DMS 273 treated with DMSO at 0.1 percent for 48 hours (cell line): ENCODE measurements around the gene EFS.
"Not testable (repeated sequence)": the region's sequence is repeated elsewhere in the genome, so short reads cannot be mapped to it uniquely, and the experiment has no call there.

Experiments
- DNase-seq: peaks from one replicate; lab custom pipeline; 2025; lab: John Stamatoyannopoulos, UW

The EFS gene, protein sequence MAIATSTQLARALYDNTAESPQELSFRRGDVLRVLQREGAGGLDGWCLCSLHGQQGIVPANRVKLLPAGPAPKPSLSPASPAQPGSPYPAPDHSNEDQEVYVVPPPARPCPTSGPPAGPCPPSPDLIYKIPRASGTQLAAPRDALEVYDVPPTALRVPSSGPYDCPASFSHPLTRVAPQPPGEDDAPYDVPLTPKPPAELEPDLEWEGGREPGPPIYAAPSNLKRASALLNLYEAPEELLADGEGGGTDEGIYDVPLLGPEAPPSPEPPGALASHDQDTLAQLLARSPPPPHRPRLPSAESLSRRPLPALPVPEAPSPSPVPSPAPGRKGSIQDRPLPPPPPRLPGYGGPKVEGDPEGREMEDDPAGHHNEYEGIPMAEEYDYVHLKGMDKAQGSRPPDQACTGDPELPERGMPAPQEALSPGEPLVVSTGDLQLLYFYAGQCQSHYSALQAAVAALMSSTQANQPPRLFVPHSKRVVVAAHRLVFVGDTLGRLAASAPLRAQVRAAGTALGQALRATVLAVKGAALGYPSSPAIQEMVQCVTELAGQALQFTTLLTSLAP

DNA sequence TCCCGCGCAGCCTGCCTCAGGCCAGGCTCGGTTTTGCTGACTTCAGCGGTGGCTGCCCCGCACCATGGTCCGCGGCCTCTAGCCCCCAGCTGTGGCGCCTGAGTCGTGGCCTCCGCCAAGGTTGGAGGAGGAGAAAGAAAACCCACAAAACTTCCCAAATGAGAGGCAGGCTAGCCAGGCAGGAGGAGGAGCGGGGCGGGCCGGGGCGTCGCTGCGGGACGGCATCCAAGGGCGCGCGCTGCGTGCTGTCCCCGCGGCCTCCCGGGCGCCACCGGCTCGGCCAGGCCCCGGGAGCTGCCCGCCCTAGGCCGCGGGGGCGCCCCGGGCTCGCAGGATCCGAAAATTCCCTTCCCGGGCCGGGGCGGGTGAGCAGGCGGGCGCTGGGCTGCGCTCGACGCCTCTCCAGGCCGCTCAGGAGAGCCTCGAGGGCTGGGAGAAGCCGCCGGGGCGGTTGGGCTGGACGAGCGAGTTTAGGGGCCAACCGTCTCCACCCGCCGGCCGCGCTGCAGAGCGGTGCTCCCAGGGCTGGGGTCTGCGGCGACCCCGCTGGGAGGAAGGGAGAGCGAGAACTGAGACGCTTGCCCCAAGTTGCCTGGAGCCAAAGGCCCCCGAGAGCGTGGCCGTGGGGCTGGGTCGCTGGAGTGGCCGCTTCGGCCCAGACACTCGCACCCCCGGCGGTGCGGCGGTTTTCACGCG is at the start of gene EFS:
TSS of gene EFS (minus strand) at position 137 of the 696 bp plus-strand sequence. CDS start 147 bp downstream, outside the sequence.
- no peak for DNase-seq

GRCh38 chr14:23414254-23414653 is 49.3 kb upstream of the EFS start:
- no peak for DNase-seq

GRCh38 chr14:23413681-23414080 is 48.7 kb upstream of the EFS start:
- no peak for DNase-seq

DNA sequence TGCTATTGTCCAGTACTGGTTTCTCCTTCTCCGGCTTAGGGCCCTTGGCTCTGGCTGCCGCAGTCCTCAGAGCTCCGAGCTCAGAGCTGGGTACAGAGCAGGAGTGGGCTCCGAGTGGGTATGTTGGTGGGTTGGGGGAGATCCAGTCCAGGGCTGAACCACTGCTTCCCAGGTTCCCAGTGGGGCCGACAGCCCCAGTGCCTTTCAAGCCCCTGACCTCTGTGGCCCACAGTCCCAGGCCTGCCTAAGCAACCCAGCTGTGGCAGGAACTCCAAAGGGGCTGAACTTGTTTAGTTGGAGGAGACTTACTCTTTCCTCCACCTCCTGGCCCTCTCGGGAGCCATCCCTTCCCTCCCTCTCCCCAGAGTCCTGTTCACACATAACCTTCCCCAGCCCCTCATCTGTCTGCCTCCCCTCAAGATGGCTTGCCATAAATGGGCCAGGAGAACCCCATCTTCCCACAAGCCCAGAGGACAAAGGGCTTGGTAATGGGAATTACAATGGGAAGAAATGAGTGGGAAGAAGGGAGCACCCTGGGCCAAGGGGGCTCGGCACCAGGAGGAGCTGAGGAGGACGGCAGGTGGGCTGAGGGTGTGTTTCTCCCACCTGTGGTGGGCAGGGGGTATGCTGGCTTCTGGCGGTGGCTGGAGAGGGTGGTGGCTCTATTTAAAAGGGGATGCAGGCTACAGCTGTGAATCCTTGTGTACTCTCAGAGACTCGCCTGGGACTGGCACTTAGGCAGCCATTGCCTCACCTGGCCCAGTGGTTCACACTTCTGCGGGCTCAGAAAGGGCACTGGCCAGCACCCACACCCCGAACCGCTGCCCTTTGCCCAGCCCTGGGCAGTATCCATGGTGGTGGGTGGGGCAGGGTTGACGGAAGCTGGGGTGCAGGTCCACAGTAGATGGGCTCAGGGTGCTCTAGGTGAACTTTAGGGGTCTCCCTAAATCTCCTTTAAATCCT is 46.9 kb upstream of the EFS start:
- DNase-seq: no peak

GRCh38 chr14:23409966-23410635 is 45.1 kb upstream of the EFS start:
- DNase-seq: no peak

DNA sequence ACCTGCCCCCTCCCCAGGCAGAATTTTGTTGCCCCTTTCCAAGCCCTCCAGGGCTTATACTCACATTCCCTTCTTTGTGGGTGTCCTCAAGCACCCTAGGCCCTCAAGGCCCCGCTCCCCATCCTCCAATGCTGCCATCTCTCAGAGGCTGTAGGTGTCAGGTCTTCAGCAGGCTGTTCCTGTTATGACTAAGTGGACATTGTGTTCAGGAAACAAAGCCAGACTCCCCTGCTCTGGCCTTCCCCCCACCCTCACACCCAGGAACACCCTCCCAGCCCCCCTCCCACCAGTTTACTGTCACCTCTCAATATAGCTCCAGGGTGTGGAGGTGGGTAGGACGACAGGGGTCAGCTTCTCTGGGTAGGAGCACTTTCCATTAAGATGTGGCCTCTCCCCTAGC is 44.5 kb upstream of the EFS start:
- no peak for DNase-seq

GRCh38 chr14:23408307-23408630 is 43.3 kb upstream of the EFS start:
- DNase-seq: no peak

- no peak for DNase-seq
Measured at GRCh38 chr14:23407516-23408306, 42.7 kb upstream of the EFS start, which contains the start of gene MYH6. Gene MYH6, minus strand, starts transcription at chr14:23408273. Its CDS starts 1,050 bp downstream, at chr14:23407223.

GRCh38 chr14:23406725-23407355 is 41.9 kb upstream of the EFS start:
- no peak for DNase-seq

DNA sequence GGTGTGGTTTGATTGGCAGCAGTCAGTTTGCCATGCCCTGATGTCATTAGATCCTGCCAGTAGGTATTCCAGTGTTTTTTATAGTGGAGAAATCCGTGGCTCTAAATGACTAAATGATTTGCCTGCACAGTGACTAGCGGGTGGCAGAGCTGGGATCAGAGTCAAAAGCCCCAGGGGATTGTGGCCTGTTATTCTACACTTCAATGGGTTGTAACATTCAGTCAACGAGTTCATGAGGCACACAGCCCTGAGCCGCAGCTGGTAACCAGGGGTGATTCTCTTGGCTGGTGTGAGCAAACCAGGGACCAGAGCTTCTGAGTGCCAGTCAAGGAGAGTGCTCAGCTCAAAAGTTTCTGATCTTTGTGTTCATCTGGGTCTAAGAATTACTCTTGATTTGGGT is 41.3 kb upstream of the EFS start:
- DNase-seq: no peak

- no peak for DNase-seq
Measured at GRCh38 chr14:23405516-23406025, 40.6 kb upstream of the EFS start.

DNA sequence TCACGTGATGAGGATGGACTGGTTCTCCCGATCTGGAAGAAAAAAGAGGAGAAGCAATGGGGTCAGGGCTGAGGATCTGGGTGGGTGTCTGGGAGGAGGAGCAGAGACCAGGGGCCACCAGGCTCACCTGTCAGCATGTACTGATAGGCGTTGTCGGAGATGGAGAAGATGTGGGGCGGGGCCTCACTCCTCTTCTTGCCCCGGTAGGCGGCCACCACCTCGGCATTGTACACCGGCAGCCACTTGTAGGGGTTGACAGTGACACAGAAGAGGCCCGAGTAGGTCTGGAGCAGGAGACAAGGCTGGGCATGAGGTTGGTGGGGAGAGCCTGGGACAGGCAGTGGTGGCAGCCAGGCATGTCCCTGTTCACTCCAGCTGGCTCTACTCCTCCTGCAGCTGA is 40.1 kb upstream of the EFS start:
- DNase-seq: no peak

- no peak for DNase-seq
Measured at GRCh38 chr14:23404331-23404900, 39.4 kb upstream of the EFS start.

- no peak for DNase-seq
Measured at GRCh38 chr14:23403908-23404307, 38.9 kb upstream of the EFS start.

GRCh38 chr14:23403139-23403438 is 38.1 kb upstream of the EFS start:
- DNase-seq: no peak

GRCh38 chr14:23402296-23403138 is 37.5 kb upstream of the EFS start:
- DNase-seq: no peak

GRCh38 chr14:23401291-23401690 is 36.3 kb upstream of the EFS start:
- DNase-seq: no peak

DNA sequence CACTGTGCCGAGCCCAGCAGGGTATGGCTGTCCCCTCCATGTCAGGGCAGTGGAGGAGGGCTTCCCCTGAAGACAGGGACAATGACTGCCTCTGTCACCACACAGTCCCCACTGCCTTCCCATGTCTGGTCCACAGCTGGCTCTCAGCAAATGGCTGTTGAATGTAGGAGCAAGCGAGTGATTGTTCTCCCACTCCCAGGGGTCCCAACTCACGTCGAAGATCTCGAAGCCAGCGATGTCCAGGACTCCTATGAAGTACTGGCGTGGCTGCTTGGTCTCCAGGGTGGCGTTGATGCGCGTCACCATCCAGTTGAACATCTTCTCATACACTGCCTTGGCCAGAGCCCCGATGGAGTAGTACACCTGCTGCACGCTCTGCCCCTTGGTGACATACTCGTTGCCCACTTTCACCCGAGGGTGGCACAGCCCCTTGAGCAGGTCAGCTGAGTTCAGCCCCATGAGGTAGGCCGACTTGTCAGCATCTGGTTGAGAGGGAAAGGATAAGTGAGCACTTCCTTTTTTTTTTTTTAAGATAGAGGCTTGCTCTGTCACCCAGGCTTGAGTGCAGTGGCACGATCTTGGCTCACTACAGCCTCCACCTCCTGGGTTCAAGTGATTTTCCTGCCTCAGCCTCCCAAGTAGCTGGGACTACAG is 35.7 kb upstream of the EFS start:
- not testable (repeated sequence) for DNase-seq
